ENCODE measurements around the gene TNFRSF17.

The TNFRSF17 gene

GRCh38 chr16:11972128-11972527, 7.1 kb downstream of the TNFRSF17 start:
- FAIRE-seq: no peak

GRCh38 chr16:11973070-11973469, 8.1 kb downstream of the TNFRSF17 start:
- no peak for FAIRE-seq

GRCh38 chr16:11976850-11977375, 11.9 kb downstream of the TNFRSF17 start:
- FAIRE-seq: no peak

- no peak for FAIRE-seq
Measured at GRCh38 chr16:11977376-11978041, 12.5 kb downstream of the TNFRSF17 start.

GRCh38 chr16:11978080-11978479, 13.1 kb downstream of the TNFRSF17 start:
- FAIRE-seq: no peak

- FAIRE-seq: no peak
Measured at GRCh38 chr16:11979013-11979672, 14.1 kb downstream of the TNFRSF17 start.

- FAIRE-seq: no peak
Measured at GRCh38 chr16:11980136-11980844, 15.3 kb downstream of the TNFRSF17 start.

GRCh38 chr16:11985250-11985649, 20.2 kb downstream of the TNFRSF17 start:
- FAIRE-seq: no peak

GRCh38 chr16:11986521-11987057, 21.6 kb downstream of the TNFRSF17 start:
- FAIRE-seq: no peak

- FAIRE-seq: no peak
Measured at GRCh38 chr16:11988258-11988978, 23.4 kb downstream of the TNFRSF17 start.

GRCh38 chr16:11990702-11991390, 25.8 kb downstream of the TNFRSF17 start:
- FAIRE-seq: no peak

- no peak for FAIRE-seq
Measured at GRCh38 chr16:11992008-11992584, 27.1 kb downstream of the TNFRSF17 start.

GRCh38 chr16:11992586-11993524, 27.8 kb downstream of the TNFRSF17 start:
- no peak for FAIRE-seq

- FAIRE-seq: no peak
Measured at GRCh38 chr16:11994143-11995119, 29.4 kb downstream of the TNFRSF17 start.

- FAIRE-seq: no peak
Measured at GRCh38 chr16:11996433-11997330, 31.7 kb downstream of the TNFRSF17 start.

- no peak for FAIRE-seq
Measured at GRCh38 chr16:12000032-12000431, 35.0 kb downstream of the TNFRSF17 start.

- no peak for FAIRE-seq
Measured at GRCh38 chr16:12002447-12003006, 37.5 kb downstream of the TNFRSF17 start.

GRCh38 chr16:12006637-12007036, 41.6 kb downstream of the TNFRSF17 start:
- no peak for FAIRE-seq

All from endometrium (tissue), 2 donors.